ENCODE results near the gene PTGDR. TPM values are rescaled to one million over a fixed set of nuclear protein-coding genes. Genes with fewer than 3 reads are reported as not detected.

The PTGDR gene
- total RNA-seq, 1 donor from 2014 or later = 0.23 TPM

- no peak for TF ChIP-seq CTCF (IDR thresholded peaks at IDR 0.05; ENCODE audit: unreplicated experiment)
- Mint-ChIP-seq H3K36me3 (ENCODE audit: low read depth, unreplicated experiment) (peaks cover 13% of the 10 kb centered on the region), H3K4me3 (ENCODE audit: unreplicated experiment) (no peak overlapping the region), H3K9me3 (ENCODE audit: unreplicated experiment) (peaks cover 5% of the 10 kb centered on the region), H3K27ac (ENCODE audit: unreplicated experiment) (no peak overlapping the region), H3K4me1 (ENCODE audit: unreplicated experiment) (peaks cover 11% of the 10 kb centered on the region), H3K27me3 (ENCODE audit: unreplicated experiment) (peaks cover 17% of the 10 kb centered on the region)
- DNase-seq (ENCODE audit: low spot score) = no peak
Measured at GRCh38 chr14:52318826-52319645, 51.5 kb downstream of the PTGDR start.

- Mint-ChIP-seq H3K9me3 (ENCODE audit: unreplicated experiment) (peaks cover 5% of the 10 kb centered on the region), H3K4me1 (ENCODE audit: unreplicated experiment) (peaks cover 7% of the 10 kb centered on the region), H3K36me3 (ENCODE audit: low read depth, unreplicated experiment) (peaks cover 12% of the 10 kb centered on the region), H3K27me3 (ENCODE audit: unreplicated experiment) (peaks cover 15% of the 10 kb centered on the region), H3K4me3 (ENCODE audit: unreplicated experiment) (no peak overlapping the region), H3K27ac (ENCODE audit: unreplicated experiment) (no peak overlapping the region)
- DNase-seq (ENCODE audit: low spot score) = no peak
- TF ChIP-seq CTCF (IDR thresholded peaks at IDR 0.05; ENCODE audit: unreplicated experiment) = no peak
Measured at GRCh38 chr14:52319919-52320318, 52.4 kb downstream of the PTGDR start.

GRCh38 chr14:52325126-52325525, 57.6 kb downstream of the PTGDR start:
- Mint-ChIP-seq H3K27ac (ENCODE audit: unreplicated experiment) (no peak overlapping the region), H3K4me3 (ENCODE audit: unreplicated experiment) (no peak overlapping the region), H3K4me1 (ENCODE audit: unreplicated experiment) (no peaks in the 10 kb centered on the region), H3K27me3 (ENCODE audit: unreplicated experiment) (peaks cover 6% of the 10 kb centered on the region), H3K36me3 (ENCODE audit: low read depth, unreplicated experiment) (peaks cover 4% of the 10 kb centered on the region), H3K9me3 (ENCODE audit: unreplicated experiment) (peaks cover 5% of the 10 kb centered on the region)
- TF ChIP-seq CTCF (IDR thresholded peaks at IDR 0.05; ENCODE audit: unreplicated experiment) = no peak
- DNase-seq (ENCODE audit: low spot score) = no peak

GRCh38 chr14:52325630-52326029, 58.1 kb downstream of the PTGDR start:
- Mint-ChIP-seq H3K27ac (ENCODE audit: unreplicated experiment) (no peak overlapping the region), H3K4me1 (ENCODE audit: unreplicated experiment) (no peaks in the 10 kb centered on the region), H3K27me3 (ENCODE audit: unreplicated experiment) (peaks cover 6% of the 10 kb centered on the region), H3K9me3 (ENCODE audit: unreplicated experiment) (peaks cover 5% of the 10 kb centered on the region), H3K36me3 (ENCODE audit: low read depth, unreplicated experiment) (peaks cover 4% of the 10 kb centered on the region), H3K4me3 (ENCODE audit: unreplicated experiment) (no peak overlapping the region)
- no peak for TF ChIP-seq CTCF (IDR thresholded peaks at IDR 0.05; ENCODE audit: unreplicated experiment)
- no peak for DNase-seq (ENCODE audit: low spot score)

Other genes with a start within 250 kb of the PTGDR start
- 80.8 TPM for gene NID2, start 198.6 kb upstream of the PTGDR start, total RNA-seq (ENCODE audit: unreplicated experiment)
- gene PTGER2, start 46.6 kb downstream of the PTGDR start, total RNA-seq (ENCODE audit: unreplicated experiment) = not detected

Measured in endothelial cell (in vitro differentiated cells).